BLaER1 (cell line): Measurements from ENCODE around the gene PRDM13.
"Not testable (repeated sequence)": the region's sequence is repeated elsewhere in the genome, so short reads cannot be mapped to it uniquely, and the experiment has no call there.

Experiments used
- H3K27ac ChIP-seq: shearing (Covaris generic); formaldehyde crosslinking; 2 replicates; pipeline ENCODE4 v1.8.1; 2022
- H3K27me3 ChIP-seq: shearing (Covaris generic); formaldehyde crosslinking; 2 replicates; pipeline ENCODE4 v1.8.1; 2022
- H3K36me3 ChIP-seq: shearing (Covaris generic); formaldehyde crosslinking; 2 replicates; pipeline ENCODE4 v1.8.1; 2022
- H3K4me1 ChIP-seq: shearing (Covaris generic); formaldehyde crosslinking; 2 replicates; pipeline ENCODE4 v1.8.1; 2022
- H3K4me2 ChIP-seq: shearing (Covaris generic); formaldehyde crosslinking; 2 replicates; pipeline ENCODE4 v1.8.1; 2022
- H3K4me3 ChIP-seq: shearing (Covaris generic); formaldehyde crosslinking; 2 replicates; pipeline ENCODE4 v1.8.1; 2022
- H3K9ac ChIP-seq: shearing (Covaris generic); formaldehyde crosslinking; 2 replicates; pipeline ENCODE4 v1.8.1; 2022
- H3K9me3 ChIP-seq: shearing (Covaris generic); formaldehyde crosslinking; 2 replicates; pipeline ENCODE4 v1.8.1; 2022
- H4K20me1 ChIP-seq: shearing (Covaris generic); formaldehyde crosslinking; 2 replicates; pipeline ENCODE4 v1.8.1; 2022
- Cebpa-rat ChIP-seq: shearing (Covaris generic); IDR thresholded peaks from 2 replicates; pipeline ENCODE4 v1.8.1; 2022

Gene PRDM13

GRCh38 chr6:99618649-99619408 lies 12.2 kb downstream of the PRDM13 start:
- no peaks in the 10 kb centered on the region for H3K36me3 ChIP-seq
- H3K4me1 ChIP-seq: no peaks in the 10 kb centered on the region
- no peak overlapping the region for H3K27ac ChIP-seq
- H3K9ac ChIP-seq: no peak overlapping the region
- no peak for TF ChIP-seq Cebpa-rat
- no peak overlapping the region for H3K4me3 ChIP-seq
- no peak overlapping the region for H3K4me2 ChIP-seq
- peaks cover 13% of the 10 kb centered on the region for H3K27me3 ChIP-seq
- no peaks in the 10 kb centered on the region for H4K20me1 ChIP-seq
- peaks cover 24% of the 10 kb centered on the region for H3K9me3 ChIP-seq

GRCh38 chr6:99619409-99619762 lies 12.8 kb downstream of the PRDM13 start:
- peaks cover 18% of the 10 kb centered on the region for H3K9me3 ChIP-seq
- H3K27me3 ChIP-seq: peaks cover 7% of the 10 kb centered on the region
- no peaks in the 10 kb centered on the region for H3K4me1 ChIP-seq
- H3K27ac ChIP-seq: no peak overlapping the region
- no peaks in the 10 kb centered on the region for H4K20me1 ChIP-seq
- H3K4me2 ChIP-seq: no peak overlapping the region
- H3K9ac ChIP-seq: no peak overlapping the region
- no peak overlapping the region for H3K4me3 ChIP-seq
- H3K36me3 ChIP-seq: no peaks in the 10 kb centered on the region
- no peak for TF ChIP-seq Cebpa-rat

GRCh38 chr6:99622044-99622443 lies 15.4 kb downstream of the PRDM13 start:
- H3K9me3 ChIP-seq: peaks cover 12% of the 10 kb centered on the region
- H4K20me1 ChIP-seq, H3K4me2 ChIP-seq, H3K4me3 ChIP-seq, H3K9ac ChIP-seq, H3K36me3 ChIP-seq, H3K27ac ChIP-seq, H3K27me3 ChIP-seq, H3K4me1 ChIP-seq: not testable (repeated sequence)

DNA sequence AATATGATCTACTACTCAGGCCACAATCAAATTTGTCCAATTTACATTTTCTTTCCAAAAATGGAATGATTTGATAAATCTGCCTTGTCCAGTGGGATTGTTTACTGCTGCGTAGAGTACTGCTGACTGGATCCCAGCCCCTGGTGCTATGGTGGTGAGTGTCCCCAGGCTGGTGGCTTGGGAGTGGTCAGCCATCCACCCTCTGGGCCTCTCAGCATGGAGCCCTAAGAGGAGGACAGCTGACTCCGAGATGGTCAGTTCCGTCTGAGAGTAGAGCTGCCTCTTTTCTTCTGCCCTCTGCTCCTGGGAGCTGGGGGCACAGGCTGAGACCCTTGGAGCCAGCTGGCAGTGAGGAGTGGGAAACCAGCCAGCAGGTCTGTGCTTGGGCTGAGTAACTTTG lies 22.7 kb downstream of the PRDM13 start:
- H3K4me1 ChIP-seq: no peaks in the 10 kb centered on the region
- no peaks in the 10 kb centered on the region for H3K36me3 ChIP-seq
- no peaks in the 10 kb centered on the region for H4K20me1 ChIP-seq
- no peaks in the 10 kb centered on the region for H3K9me3 ChIP-seq
- H3K4me3 ChIP-seq: no peak overlapping the region
- H3K27ac ChIP-seq: no peak overlapping the region
- no peak overlapping the region for H3K4me2 ChIP-seq
- H3K9ac ChIP-seq: no peak overlapping the region
- no peaks in the 10 kb centered on the region for H3K27me3 ChIP-seq
- no peak for TF ChIP-seq Cebpa-rat

GRCh38 chr6:99637629-99638028 lies 31.0 kb downstream of the PRDM13 start:
- no peaks in the 10 kb centered on the region for H4K20me1 ChIP-seq
- H3K4me1 ChIP-seq: no peaks in the 10 kb centered on the region
- H3K36me3 ChIP-seq: no peaks in the 10 kb centered on the region
- H3K9me3 ChIP-seq: peaks cover 24% of the 10 kb centered on the region
- H3K27me3 ChIP-seq: no peaks in the 10 kb centered on the region
- H3K9ac ChIP-seq: no peak overlapping the region
- no peak overlapping the region for H3K4me3 ChIP-seq
- no peak overlapping the region for H3K4me2 ChIP-seq
- no peak overlapping the region for H3K27ac ChIP-seq
- no peak for TF ChIP-seq Cebpa-rat

DNA sequence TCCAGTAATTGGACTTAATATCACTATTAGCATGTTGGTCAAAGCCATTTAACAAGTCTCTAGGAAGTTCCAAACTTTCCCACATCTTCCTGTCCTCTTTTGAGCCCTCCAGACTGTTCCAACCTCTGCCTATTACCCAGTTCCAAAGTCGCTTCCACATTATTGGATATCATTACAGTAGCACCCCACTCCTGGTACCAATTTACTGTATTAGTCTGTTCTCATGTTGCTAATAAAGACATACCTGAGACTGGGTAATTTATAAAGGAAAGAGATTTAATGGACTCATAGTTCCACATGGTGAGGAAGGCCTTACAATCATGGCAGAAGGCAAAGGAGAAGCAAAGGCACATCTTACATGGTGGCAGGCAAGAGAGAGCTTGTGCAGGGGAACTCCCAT lies 31.7 kb downstream of the PRDM13 start:
- not testable (repeated sequence) for H3K4me3 ChIP-seq, H3K27me3 ChIP-seq, H3K4me2 ChIP-seq, H3K9ac ChIP-seq, H3K4me1 ChIP-seq, H4K20me1 ChIP-seq, H3K36me3 ChIP-seq, H3K27ac ChIP-seq
- peaks cover 24% of the 10 kb centered on the region for H3K9me3 ChIP-seq

- Histone ChIP-seq H3K27me3 (no peaks in the 10 kb centered on the region), H3K27ac (no peak overlapping the region), H3K4me2 (no peak overlapping the region), H3K9ac (no peak overlapping the region), H3K36me3 (no peaks in the 10 kb centered on the region), H3K4me3 (no peak overlapping the region), H3K4me1 (no peaks in the 10 kb centered on the region), H4K20me1 (no peaks in the 10 kb centered on the region), H3K9me3 (peaks cover 24% of the 10 kb centered on the region)
- TF ChIP-seq Cebpa-rat: no peak
Measured at GRCh38 chr6:99641270-99641669, 34.6 kb downstream of the PRDM13 start.

- H3K4me3 ChIP-seq: no peak overlapping the region
- no peaks in the 10 kb centered on the region; the same call in 1 of the 2 replicates for H3K9me3 ChIP-seq
- H3K9ac ChIP-seq: no peak overlapping the region
- no peaks in the 10 kb centered on the region for H4K20me1 ChIP-seq
- H3K4me2 ChIP-seq: no peak overlapping the region
- H3K27ac ChIP-seq: no peak overlapping the region
- no peaks in the 10 kb centered on the region for H3K4me1 ChIP-seq
- no peaks in the 10 kb centered on the region for H3K27me3 ChIP-seq
- no peak for TF ChIP-seq Cebpa-rat
- H3K36me3 ChIP-seq: no peaks in the 10 kb centered on the region
Measured at GRCh38 chr6:99645986-99646385, 39.4 kb downstream of the PRDM13 start.

DNA sequence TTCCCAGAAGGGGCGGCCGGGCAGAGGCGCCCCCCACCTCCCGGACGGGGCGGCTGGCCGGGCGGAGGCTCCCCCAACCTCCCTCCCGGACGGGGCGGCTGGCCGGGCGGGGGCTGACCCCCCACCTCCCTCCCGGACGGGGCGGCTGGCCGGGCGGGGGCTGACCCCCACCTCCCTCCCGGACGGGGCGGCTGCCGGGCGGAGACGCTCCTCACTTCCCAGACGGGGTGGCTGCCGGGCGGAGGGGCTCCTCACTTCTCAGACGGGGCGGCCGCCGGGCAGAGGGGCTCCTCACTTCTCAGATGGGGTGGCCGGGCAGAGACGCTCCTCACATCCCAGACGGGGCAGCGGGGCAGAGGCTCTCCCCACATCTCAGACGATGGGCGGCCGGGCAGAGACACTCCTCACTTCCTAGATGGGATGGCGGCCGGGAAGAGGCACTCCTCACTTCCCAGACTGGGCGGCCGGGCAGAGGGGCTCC lies 43.5 kb downstream of the PRDM13 start:
- H3K4me2 ChIP-seq, H3K27me3 ChIP-seq, H3K4me1 ChIP-seq, H3K9me3 ChIP-seq, H3K9ac ChIP-seq, H3K27ac ChIP-seq, H3K36me3 ChIP-seq, H3K4me3 ChIP-seq, H4K20me1 ChIP-seq: not testable (repeated sequence)

DNA sequence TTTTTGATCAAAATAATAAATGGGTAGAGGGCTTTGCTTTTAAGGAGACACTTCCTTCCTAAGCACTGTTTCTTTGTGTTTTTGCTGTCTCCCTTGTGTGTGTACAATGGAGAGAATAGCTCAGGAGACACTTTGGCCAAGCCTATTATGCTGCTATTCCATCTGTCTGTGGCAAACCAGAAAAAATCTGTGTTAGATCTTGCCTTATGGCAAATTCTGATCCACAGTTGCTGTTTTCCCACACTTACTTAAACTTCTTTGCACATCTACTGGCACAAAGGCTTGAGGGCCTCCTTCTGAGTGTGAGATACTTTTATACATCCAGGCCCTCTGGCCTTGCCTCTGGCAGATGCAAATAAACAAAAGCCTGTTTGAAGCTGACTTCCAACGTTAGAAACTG lies 53.6 kb downstream of the PRDM13 start:
- Histone ChIP-seq H4K20me1 (no peaks in the 10 kb centered on the region), H3K9ac (no peak overlapping the region), H3K27me3 (no peaks in the 10 kb centered on the region), H3K4me1 (no peaks in the 10 kb centered on the region), H3K9me3 (no peaks in the 10 kb centered on the region), H3K36me3 (no peaks in the 10 kb centered on the region), H3K27ac (no peak overlapping the region), H3K4me2 (no peak overlapping the region), H3K4me3 (no peak overlapping the region)
- TF ChIP-seq Cebpa-rat: no peak

DNA sequence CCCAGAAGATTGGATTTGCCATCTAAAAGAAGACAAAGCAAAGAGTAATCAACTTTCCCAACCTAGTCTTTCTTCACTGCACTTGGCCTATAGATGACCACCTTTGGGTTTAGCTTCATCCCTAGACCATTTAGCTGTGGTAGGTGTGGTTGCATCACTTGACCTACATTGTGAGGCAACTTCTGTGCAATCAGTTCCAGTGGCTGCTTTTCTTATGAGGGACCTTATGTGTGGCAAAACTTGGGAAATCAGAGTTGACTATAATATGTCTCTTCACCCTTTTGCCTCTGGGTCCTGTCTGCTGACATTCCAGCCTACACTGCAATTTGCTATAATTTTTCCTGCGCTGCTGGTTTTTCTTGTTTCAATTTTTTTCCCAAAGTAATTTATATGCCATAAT lies 55.2 kb downstream of the PRDM13 start:
- Histone ChIP-seq H3K27ac (no peak overlapping the region), H3K9ac (no peak overlapping the region), H3K9me3 (no peaks in the 10 kb centered on the region), H3K4me1 (no peaks in the 10 kb centered on the region), H3K4me2 (no peak overlapping the region), H3K36me3 (no peaks in the 10 kb centered on the region), H3K4me3 (no peak overlapping the region), H3K27me3 (no peaks in the 10 kb centered on the region), H4K20me1 (no peaks in the 10 kb centered on the region)
- no peak for TF ChIP-seq Cebpa-rat
